HG03196 (cell line): ENCODE results near the gene BDP1.
"Not testable (repeated sequence)": the region's sequence is repeated elsewhere in the genome, so short reads cannot be mapped to it uniquely, and the experiment has no call there.

Experiments
- ATAC-seq: cut with Tn5 transposase; IDR thresholded peaks from one replicate; pipeline ENCODE4 v1.9.1; 2021; ENCODE audit not compliant: unreplicated experiment

BDP1 gene

DNA sequence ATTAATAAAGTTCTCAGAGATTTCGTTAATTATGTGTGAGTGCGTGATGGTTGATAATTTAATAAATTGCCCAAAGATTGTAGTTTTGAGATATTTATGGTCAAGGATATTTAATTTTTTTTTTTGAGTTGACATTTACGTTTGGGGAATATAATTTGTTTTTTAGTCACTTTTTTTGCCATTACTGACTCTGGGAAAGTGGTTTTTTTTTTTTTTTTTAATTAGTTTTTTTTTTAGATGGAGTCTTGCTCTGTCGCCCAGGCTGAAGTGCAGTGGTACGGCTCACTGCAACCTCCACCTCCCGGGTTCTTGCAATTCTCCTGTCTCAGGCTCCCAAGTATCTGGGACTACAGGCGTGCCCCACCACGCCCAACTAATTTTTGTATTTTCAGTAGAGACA lies 1.7 kb downstream of the BDP1 start:
- no peak for ATAC-seq

DNA sequence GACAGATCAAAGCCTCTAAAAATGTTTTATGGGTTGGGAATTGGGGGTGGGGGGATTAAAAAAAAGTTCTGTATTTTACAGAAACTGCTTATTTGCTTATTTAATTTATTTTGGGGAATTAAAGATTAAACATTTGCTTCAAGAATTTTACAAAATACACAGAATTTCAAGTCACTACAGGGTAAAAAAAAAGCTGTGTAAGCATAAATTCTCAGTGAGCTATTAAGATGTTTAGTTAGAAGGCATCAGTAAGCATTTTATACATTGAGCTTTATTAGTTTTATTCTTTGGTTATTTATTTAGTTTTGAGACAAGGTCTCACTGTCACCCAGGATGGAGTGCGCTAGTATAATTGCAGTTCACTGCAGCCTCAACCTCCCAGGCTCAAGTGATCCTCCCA lies 5.2 kb downstream of the BDP1 start:
- no peak for ATAC-seq

DNA sequence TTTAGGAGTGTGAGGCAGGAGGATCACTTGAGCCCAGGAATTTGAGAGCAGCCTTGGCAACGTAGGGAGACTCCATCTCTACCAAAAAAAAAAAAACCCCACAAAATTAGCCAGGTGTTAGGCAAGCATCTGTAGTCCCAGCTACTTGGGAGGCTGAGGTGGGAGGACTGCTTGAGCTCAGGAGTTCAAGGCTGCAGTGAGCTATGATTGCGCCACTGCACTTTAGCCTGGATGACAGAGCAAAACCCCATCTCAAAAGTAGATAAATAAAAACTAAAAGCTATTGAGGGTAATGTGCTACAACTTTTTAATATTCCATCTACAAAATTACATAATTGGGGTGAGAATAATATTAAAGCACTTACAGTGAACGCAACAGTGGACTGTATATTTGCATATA lies 5.9 kb downstream of the BDP1 start:
- ATAC-seq: no peak

DNA sequence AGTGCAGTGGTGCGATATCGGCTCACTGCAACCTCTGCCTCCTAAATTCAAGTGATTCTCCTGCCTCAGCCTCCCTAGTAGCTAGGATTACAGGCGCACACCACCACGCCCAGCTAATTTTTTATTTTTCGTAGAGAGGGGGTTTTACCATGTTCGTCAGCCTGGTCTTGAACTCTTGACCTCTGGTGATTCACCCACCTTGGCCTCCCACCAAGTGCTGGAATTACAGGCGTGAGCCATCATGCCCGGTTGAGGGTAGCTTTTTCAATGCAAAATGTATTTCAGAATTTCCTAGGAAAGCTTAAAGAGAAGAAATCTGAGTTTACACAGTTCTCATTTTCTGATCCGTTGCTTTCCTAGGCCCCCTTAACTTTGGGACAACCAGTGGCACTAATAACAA lies 15.7 kb downstream of the BDP1 start:
- ATAC-seq: no peak

DNA sequence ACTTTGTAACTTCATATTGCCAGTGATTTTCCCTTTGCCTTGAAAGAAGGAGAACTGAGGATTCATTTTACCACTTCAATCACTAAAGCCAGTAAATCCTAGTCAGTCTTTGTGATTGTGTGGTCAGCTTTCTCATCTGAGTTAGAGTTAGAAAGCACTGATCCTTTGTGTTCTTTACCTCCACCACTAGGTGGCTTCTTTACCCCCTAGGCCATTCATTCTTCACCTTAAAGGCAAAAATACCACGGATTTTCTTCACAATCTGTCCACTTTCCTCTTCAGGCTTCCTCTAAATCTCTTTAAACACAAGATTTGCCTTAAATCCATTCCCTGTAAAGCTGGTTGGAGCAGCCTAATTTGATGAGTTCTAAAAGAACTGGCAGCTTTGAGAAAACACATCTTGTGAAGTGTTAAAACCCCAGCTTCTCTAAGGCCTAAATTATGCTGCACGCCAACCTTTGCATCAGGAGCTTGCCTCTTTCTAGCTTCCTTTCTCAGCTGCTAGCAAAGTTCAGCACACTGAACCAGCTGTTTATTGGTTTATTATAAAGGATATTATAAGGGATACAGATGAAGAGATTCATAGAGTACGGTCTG lies 20.4 kb downstream of the BDP1 start:
- ATAC-seq: no peak

DNA sequence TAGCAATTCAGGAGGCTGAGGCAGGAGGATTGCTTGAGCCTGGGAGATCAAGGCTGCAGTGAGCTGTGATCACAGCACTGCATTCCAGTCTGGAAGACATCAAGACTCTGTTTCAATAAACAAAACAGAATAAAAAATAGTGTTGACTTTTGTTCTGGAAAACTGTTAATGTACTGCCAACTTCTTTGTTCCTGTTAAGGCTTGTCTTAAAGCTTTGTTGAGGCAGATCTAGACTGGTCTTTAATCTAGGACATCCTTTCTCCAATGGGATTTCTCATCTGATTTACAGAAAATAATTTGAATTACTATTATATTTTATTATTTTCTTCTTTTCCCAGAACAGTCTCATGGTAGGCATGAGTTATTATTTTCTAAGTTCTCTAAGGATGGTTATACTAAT lies 26.0 kb downstream of the BDP1 start:
- no peak for ATAC-seq

DNA sequence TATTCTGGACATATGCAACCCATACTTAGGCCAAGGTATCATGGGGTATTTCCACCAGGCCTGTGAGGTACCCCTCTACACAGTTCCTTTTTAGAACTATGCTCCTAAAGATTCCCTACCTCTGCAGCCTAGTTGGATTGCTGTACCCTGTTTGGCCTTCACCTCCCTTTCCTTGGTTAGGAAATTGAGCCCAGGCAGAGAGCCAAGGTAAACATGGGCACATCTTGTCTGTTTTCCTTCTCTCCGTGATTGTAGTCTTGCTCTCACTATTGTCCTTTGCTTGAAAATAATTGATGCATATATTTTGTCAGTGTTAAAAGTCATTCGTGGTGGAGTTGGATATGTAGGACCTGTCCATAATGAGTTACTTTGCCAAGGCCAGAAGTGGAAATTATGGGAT lies 26.7 kb downstream of the BDP1 start:
- ATAC-seq: no peak

DNA sequence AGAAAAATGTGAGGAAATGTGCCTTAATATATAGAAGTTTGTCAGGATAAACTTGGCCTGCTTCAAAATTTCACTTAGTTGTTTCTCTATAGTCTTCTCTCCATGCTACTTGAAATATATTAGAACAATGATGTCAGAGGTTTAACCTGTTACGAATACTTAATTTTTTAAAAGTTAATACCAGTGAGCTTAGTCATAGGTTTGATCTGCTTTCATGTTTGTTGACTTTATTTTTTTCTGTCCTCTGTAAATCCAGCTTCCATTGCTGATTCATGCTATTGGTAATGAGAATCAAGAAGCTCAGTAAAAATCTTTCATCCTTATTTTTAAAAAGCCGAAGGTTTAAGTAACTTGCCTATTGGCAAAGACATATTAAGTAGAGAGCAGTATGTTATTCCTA lies 27.9 kb downstream of the BDP1 start:
- no peak for ATAC-seq

DNA sequence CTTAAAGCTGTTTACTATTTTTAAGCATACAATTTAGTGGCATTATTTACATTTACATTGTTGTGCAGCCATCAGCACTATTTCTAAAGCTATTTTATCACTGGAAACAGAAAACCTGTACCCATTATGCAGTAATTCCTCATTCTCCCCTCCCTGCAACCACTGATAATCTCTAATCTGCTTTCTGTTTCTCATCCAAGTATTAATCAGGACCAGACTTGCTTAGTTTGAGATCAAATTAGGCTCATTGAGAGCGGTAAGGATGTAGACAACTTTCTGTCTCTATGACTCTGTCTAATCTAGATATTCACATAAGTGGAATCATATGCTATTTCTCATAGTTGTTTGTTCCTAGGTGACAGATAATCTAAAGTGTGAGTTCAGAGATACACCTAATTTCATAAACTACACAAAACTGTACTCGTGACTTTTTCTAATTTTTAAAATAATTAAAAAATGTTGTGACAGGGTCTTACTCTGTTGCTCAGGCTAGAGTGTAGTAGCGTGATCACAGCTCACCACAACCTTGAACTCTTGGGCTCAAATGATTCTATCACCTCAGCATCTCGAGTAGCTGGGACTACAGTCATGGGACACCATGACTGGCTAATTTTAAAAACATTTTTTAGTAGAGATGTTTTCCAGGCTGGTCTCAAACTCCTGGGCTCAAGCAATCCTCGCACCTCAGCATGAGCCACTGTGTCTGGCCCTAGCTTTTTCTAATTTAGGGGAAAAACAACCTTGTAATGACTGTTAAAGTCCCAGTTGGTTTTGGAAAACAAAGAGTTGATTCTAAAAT lies 37.6 kb downstream of the BDP1 start:
- no peak for ATAC-seq

DNA sequence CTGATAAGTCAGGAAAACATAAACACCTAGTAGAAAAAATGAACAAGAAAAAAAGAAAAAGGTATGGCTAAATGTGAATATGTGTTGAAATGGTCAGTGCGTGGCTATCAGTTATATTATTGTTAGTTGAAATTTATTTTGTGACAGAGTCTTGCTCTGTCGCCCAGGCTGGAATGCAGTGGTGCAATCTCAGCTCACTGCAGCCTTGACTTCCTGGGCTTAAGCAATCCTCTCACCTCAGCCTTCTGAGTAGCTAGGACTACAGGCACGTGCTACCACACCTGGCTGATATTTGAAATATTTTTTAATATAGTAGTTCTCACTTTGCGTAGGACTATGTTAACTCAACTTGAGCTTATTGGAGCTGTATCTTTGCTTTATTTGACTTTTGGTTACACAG lies 38.8 kb downstream of the BDP1 start:
- ATAC-seq: not testable (repeated sequence)

DNA sequence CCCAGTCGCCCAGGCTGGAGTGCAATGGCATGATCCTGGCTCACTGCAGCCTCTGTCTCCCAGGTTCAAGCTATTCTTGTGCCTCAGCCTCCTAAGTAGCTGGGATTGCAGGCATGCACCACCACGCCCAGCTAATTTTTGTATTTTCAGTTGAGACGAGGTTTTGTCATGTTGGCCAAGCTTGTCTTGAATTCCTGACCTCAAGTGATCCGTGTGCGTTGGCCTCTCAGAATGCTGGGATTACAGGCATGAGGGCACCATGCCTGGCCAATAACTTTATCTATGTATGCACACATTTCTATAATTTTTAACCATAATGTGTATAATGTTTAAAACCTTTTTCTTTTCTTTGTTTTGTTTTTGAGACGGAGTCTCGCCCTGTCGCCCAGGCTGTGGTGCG lies 43.3 kb downstream of the BDP1 start:
- ATAC-seq: not testable (repeated sequence)

DNA sequence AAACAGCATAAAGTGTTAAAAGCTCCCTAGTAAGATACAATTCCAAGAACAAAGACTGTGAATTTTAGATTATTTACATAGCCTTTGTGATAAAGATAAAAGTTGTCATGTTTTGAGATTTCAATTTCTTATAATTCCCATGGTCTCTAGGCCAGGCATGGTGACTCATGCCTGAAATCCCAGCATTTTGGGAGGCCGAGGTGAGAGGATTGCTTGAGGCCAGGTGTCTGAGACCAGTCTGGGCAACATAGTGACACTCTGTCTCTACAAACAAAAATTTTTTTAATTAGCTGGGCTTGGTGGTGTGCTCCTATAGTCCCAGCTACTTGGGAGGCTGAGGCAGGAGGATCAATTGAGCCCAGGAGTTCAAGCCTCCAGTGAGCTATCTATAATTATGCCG lies 48.1 kb downstream of the BDP1 start:
- no peak for ATAC-seq

DNA sequence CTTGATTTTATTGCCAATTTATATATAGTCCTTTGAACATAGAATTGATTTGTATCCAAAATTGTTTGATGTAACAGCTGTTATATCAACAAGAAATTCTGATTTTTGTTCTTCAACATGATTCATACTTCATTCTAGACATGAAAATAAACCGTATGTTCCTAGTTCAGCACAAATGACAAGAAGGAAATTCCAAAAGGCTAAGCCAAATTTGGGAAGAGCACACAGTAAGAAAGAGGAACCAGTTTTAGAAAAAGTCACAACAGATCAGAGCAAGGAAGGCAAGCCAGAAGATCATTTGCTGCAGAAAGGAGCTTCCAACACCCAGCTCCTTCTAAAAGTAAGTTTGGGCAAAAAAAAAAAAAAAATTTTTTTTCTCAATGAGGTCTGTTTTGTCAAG lies 66.7 kb downstream of the BDP1 start:
- no peak for ATAC-seq

DNA sequence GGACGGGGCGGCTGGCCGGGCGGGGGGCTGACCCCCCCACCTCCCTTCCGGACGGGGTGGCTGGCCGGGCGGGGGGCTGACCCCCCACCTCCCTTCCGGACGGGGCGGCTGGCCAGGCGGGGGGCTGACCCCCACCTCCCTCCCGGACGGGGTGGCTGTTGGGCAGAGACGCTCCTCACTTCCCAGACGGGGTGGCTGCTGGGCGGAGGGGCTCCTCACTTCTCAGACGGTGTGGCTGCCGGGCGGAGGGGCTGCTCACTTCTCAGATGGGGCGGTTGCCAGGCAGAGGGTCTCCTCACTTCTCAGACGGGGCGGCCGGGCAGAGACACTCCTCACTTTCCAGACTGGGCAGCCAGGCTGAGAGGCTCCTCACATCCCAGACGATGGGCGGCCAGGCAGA lies 70.2 kb downstream of the BDP1 start:
- not testable (repeated sequence) for ATAC-seq

DNA sequence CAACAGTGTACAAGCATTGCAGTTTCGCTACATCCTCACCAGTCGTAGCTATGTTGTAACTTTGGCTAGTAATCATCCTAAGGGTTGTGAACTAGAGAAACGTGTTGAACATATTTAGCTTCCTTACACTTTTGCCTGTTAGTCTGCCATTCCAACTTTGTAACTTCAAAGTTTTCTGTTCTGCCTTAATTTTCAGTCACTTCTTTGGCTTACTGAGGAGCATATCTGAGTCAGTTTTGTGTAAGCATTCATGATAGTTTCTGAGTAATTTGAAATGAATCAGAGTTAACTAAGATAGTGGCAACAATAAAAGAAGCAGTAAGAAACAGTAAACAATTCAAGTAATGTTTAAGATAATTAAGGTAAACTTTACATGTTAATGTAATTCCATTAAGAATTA lies 72.8 kb downstream of the BDP1 start:
- no peak for ATAC-seq

DNA sequence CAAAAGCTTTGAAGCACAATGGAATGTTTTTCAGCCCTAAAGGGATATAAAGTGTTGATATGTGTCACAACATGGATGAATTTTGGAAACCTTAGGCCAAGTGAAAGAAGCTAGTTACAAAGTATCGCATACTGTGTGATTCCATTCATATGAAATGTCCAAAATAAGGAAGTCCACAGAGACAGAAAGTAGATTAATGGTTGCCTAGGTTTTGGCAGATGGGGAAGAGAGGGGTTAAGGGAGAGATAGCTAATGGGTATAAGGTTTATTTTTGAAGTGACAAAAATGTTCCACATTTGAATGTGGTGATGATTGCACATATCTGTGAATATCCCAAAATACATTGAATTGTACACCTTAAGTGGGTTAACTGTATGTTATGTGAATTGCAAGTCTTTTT lies 74.2 kb downstream of the BDP1 start:
- no peak for ATAC-seq

DNA sequence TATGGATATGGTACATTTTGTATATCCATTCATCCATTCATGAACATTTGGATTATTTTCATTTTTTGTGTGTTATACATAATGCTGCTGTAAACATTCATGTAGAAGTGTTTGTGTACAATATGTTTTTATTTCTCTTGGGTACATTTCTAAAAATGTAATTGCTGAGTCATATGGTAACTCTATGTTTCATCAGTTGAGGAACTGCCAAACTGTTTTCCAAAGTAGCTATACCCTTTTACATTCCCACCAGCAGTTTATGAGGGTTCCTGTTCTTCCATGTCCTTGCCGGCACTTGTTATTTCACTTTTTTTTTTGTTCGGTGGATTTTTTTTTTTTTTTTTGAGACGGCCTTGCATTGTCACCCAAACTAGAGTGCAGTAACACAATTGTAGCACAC lies 77.7 kb downstream of the BDP1 start:
- ATAC-seq: no peak

DNA sequence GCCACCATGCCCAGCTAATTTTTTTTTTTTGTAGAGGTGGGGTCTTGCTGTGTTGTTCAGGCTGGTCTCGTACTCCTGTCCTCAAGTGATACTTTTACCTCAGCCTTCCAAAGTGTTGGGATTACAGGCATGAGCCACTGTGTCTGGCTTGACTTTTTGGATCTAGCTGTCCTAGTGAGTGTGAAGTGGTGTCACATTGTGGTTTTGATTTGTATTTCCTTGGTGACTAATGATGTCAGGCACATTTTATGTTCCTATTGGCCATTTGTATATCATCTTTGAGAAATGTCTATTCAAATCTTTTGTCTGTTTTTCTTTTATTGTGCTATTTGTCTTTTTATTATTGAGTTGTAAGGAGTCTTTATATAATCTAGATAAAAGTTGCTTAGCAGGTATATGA lies 78.2 kb downstream of the BDP1 start:
- ATAC-seq: no peak

DNA sequence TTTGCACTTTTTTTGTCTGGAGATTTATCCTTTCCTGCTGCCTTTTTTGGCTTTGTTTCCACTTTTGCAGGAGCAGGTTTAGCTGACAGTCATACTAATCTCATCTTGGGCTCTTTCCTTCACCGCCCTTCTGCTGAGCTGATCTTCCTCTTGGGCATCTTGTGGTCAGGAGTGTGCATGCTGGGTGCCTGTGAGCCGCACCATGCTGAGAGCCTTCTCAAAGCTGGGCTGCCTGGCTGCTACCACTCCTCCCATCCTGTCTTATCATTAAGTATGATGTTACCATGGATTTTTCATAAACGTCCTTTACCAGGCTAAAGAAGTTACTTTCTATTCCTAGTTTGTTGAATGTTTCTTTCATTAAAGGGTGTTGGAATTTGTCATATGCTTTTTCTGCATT lies 82.2 kb downstream of the BDP1 start:
- ATAC-seq: no peak

DNA sequence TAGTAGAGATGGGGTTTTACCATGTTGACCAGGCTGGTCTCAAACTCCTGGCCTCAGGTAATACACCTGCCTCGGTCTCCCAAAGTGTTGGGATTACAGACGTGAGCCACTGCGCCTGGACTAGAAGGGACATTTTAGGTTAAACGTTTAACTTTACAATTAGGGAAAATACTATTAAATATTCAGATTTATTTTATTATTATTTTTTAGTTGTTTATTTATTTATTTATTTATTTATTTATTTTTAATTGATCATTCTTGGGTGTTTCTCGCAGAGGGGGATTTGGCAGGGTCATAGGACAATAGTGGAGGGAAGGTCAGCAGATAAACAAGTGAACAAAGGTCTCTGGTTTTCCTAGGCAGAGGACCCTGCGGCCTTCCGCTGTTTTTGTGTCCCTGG lies 95.4 kb downstream of the BDP1 start:
- ATAC-seq: not testable (repeated sequence)

DNA sequence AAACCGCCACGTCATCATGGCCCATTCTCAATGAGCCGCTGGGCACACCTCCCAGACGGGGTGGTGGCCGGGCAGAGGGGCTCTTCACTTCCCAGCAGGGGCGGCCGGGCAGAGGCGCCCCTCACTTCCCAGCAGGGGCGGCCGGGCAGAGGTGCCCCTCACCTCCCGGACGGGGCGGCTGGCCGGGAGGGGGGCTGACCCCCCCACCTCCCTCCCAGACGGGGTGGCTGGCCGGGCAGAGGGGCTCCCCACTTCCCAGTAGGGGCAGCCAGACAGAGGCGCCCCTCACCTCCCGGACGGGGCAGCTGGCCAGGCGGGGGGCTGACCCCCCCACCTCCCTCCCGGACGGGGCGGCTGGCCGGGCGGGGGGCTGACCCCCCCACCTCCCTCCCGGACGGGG lies 96.1 kb downstream of the BDP1 start:
- ATAC-seq: not testable (repeated sequence)

DNA sequence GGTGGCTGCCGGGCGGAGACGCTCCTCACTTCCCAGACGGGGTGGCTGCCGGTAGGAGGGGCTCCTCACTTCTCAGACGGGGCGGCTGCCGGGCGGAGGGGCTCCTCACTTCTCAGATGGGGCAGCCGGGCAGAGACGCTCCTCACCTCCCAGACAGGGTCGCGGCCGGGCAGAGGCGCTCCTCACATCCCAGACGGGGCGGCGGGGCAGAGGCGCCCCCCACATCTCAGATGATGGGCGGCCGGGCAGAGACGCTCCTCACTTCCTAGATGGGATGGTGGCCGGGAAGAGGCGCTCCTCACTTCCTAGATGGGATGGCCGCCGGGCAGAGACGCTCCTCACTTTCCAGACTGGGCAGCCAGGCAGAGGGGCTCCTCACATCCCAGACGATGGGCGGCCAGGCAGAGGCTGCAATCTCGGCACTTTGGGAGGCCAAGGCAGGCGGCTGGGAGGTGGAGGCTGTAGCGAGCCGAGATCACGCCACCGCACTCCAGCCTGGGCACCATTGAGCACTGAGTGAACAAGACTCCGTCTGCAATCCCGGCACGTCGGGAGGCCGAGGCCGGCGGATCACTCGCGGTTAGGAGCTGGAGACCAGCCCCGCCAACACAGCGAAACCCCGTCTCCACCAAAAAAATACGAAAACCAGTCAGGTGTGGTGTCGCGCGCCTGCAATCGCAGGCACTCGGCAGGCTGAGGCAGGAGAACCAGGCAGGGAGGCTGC lies 96.7 kb downstream of the BDP1 start:
- ATAC-seq: not testable (repeated sequence)
